Fibroblast of lung (primary cell): ENCODE results near the gene PEPD. TPM values are rescaled to one million over a fixed set of nuclear protein-coding genes. Genes with fewer than 3 reads are reported as not detected.

Source experiments
- DNase-seq, 2 donors: peaks; one replicate each; pipeline versions ENCODE4 v3.0.0 to v3.0.0-alpha.2; 2010; ENCODE audit warnings: low read depth in 2 of 2
- H2AFZ ChIP-seq: 2 replicates; pipeline ENCODE4 v1.5.1; 2012; ENCODE audit warnings: low read length, control low read depth, inconsistent platforms
- H3K27ac ChIP-seq: 2 replicates; pipeline ENCODE4 v1.5.1; 2011; ENCODE audit warnings: low read length, control low read depth; ENCODE audit not compliant: insufficient read depth
- H3K27me3 ChIP-seq: 2 replicates; pipeline ENCODE4 v1.5.1; 2011; ENCODE audit warnings: mild to moderate bottlenecking, low read length; ENCODE audit not compliant: control insufficient read depth, insufficient read depth
- H3K36me3 ChIP-seq: 2 replicates; pipeline ENCODE4 v1.5.1; 2011; ENCODE audit warnings: low read length; ENCODE audit not compliant: control insufficient read depth, insufficient read depth
- H3K4me1 ChIP-seq: 2 replicates; pipeline ENCODE4 v1.5.1; 2011; ENCODE audit warnings: low read length; ENCODE audit not compliant: control insufficient read depth, insufficient read depth; ENCODE audit errors: extremely low read depth
- H3K4me2 ChIP-seq: 2 replicates; pipeline ENCODE4 v1.5.1; 2011; ENCODE audit warnings: low read length, control low read depth; ENCODE audit not compliant: insufficient read depth; ENCODE audit errors: extremely low read depth
- H3K4me3 ChIP-seq, 4 experiments: fragments of 200-600 bp in 1 of 4; sonication (generic) in 1 of 4; replicated peaks in 1 of 4; 2 replicates each; pipeline ENCODE4 v1.5.1; 2011 to 2016; ENCODE audit warnings: low read length in 4 of 4, low read depth in 3 of 4, mild to moderate bottlenecking in 3 of 4, control low read depth in 2 of 4, inconsistent platforms in 1 of 4, mixed read lengths in 1 of 4; ENCODE audit not compliant: insufficient read depth in 1 of 4; ENCODE audit errors: control extremely low read depth in 1 of 4
- H3K79me2 ChIP-seq: 2 replicates; pipeline ENCODE4 v1.5.1; 2012; ENCODE audit warnings: mild to moderate bottlenecking, low read length, inconsistent platforms; ENCODE audit not compliant: control insufficient read depth, insufficient read depth
- H3K9ac ChIP-seq: 2 replicates; pipeline ENCODE4 v1.5.1; 2011; ENCODE audit warnings: mild to moderate bottlenecking, low read length, control low read depth; ENCODE audit not compliant: insufficient read depth
- H3K9me3 ChIP-seq: 2 replicates; pipeline ENCODE4 v1.5.1; 2012; ENCODE audit warnings: low read depth, low read length; ENCODE audit not compliant: control insufficient read depth, insufficient read depth
- H4K20me1 ChIP-seq: 2 replicates; pipeline ENCODE4 v1.5.1; 2011; ENCODE audit warnings: low read length; ENCODE audit not compliant: control insufficient read depth, insufficient read depth; ENCODE audit errors: extremely low read depth
- CTCF ChIP-seq, 2 donors: IDR thresholded peaks in 1 of 2; conservative IDR thresholded peaks in 1 of 2; 1 replicate in 1 of 2; 2 replicates in 1 of 2; pipeline ENCODE4 v1.5.1; 2011 to 2012; ENCODE audit warnings: low read length in 2 of 2, control low read depth in 1 of 2, inconsistent platforms in 1 of 2, low read depth in 1 of 2, mild to moderate bottlenecking in 1 of 2
- EZH2 ChIP-seq: IDR thresholded peaks from 2 replicates; pipeline ENCODE4 v1.5.1; 2012; ENCODE audit warnings: low read length, control low read depth, mild to moderate bottlenecking; ENCODE audit errors: missing control alignments
- polyA plus RNA-seq, 2 donors: library from polyadenylated mRNA; depleted of rRNA in 1 of 2; stranded (reverse) in 1 of 2; unstranded in 1 of 2; fragments of >200 nt; gene quantifications; 2 replicates each; pipeline ENCODE4 v1.2.1, GENCODE V29; 2011 to 2012; ENCODE audit warnings: missing spikeins in 1 of 2
- total RNA-seq: library from RNA; depleted of rRNA; stranded (reverse); fragments of >200 nt; gene quantifications from 2 replicates; pipeline ENCODE4 v1.2.1, GENCODE V29; 2014

PEPD gene
- total and polyA plus RNA-seq, 2 donors (not counting 1 experiment from before 2014, with no cell fraction given), result 59.8 to 81.9 TPM

GRCh38 chr19:33434886-33435705 lies 86.5 kb downstream of the PEPD start:
- Histone ChIP-seq H3K9me3 (no peaks in the 10 kb centered on the region), H3K4me3 (no peak overlapping the region), H3K36me3 (no peaks in the 10 kb centered on the region), H3K27me3 (no peaks in the 10 kb centered on the region), H3K79me2 (no peaks in the 10 kb centered on the region), H2AFZ (no peak overlapping the region), H3K9ac (no peak overlapping the region), H3K4me2 (no peak overlapping the region), H3K4me1 (no peaks in the 10 kb centered on the region), H4K20me1 (no peaks in the 10 kb centered on the region), H3K27ac (no peak overlapping the region)
- no peak for TF ChIP-seq EZH2
- TF ChIP-seq CTCF (conservative IDR thresholded peaks at IDR 0.05 in 1 of 2, IDR thresholded peaks at IDR 0.05 in 1 of 2; ENCODE audit: low read depth in 1 of 2, low read length in 2 of 2), result no peak
- DNase-seq, result peak; percentile 19 to 40

- H3K9ac ChIP-seq, result no peak overlapping the region
- DNase-seq, result no peak
- H3K27me3 ChIP-seq, result no peaks in the 10 kb centered on the region
- no peak overlapping the region for H3K4me3 ChIP-seq
- no peaks in the 10 kb centered on the region for H3K79me2 ChIP-seq
- no peaks in the 10 kb centered on the region for H4K20me1 ChIP-seq
- no peaks in the 10 kb centered on the region for H3K4me1 ChIP-seq
- H2AFZ ChIP-seq, result no peak overlapping the region
- H3K9me3 ChIP-seq, result no peaks in the 10 kb centered on the region
- no peak for TF ChIP-seq EZH2
- TF ChIP-seq CTCF (conservative IDR thresholded peaks at IDR 0.05 in 1 of 2, IDR thresholded peaks at IDR 0.05 in 1 of 2; ENCODE audit: low read depth in 1 of 2, low read length in 2 of 2), result no peak
- H3K27ac ChIP-seq, result no peak overlapping the region
- H3K36me3 ChIP-seq, result no peaks in the 10 kb centered on the region
- H3K4me2 ChIP-seq, result no peak overlapping the region
Measured at GRCh38 chr19:33434069-33434885, 87.3 kb downstream of the PEPD start.

GRCh38 chr19:33432446-33433170 lies 89.0 kb downstream of the PEPD start:
- Histone ChIP-seq H4K20me1 (no peaks in the 10 kb centered on the region), H3K4me2 (no peak overlapping the region), H3K79me2 (no peaks in the 10 kb centered on the region), H3K27ac (no peak overlapping the region), H2AFZ (no peak overlapping the region), H3K9ac (no peak overlapping the region), H3K4me1 (no peaks in the 10 kb centered on the region), H3K4me3 (no peak overlapping the region), H3K36me3 (no peaks in the 10 kb centered on the region), H3K9me3 (no peaks in the 10 kb centered on the region), H3K27me3 (no peaks in the 10 kb centered on the region)
- TF ChIP-seq CTCF (conservative IDR thresholded peaks at IDR 0.05 in 1 of 2, IDR thresholded peaks at IDR 0.05 in 1 of 2; ENCODE audit: low read depth in 1 of 2, low read length in 2 of 2) (no peak), EZH2 (no peak)
- no peak for DNase-seq
